T-helper 1 cell treated with Interleukin-12 subunit alpha and Interleukin-12 subunit beta and Interleukin-4 antibody, amounts not matched to agents 30 μg/mL and 1 μg/mL, for 36 hours (primary cell): Measurements from ENCODE around the gene LPP.

Experiments used
- H3K27ac Mint-ChIP-seq: one replicate; pipeline ENCODE4 v1.8.0; 2021; ENCODE audit warnings: mild to moderate bottlenecking, mixed read lengths
- H3K27me3 Mint-ChIP-seq: one replicate; pipeline ENCODE4 v1.8.0; 2021; ENCODE audit warnings: low read depth, mixed read lengths
- H3K36me3 Mint-ChIP-seq: one replicate; pipeline ENCODE4 v1.8.0; 2021; ENCODE audit warnings: low read depth, mixed read lengths
- H3K4me1 Mint-ChIP-seq: one replicate; pipeline ENCODE4 v1.8.0; 2021; ENCODE audit warnings: low read depth, mixed read lengths
- H3K4me3 Mint-ChIP-seq: one replicate; pipeline ENCODE4 v1.8.0; 2021; ENCODE audit warnings: mild to moderate bottlenecking, moderate library complexity, mixed read lengths
- H3K9me3 Mint-ChIP-seq: one replicate; pipeline ENCODE4 v1.8.0; 2021; ENCODE audit warnings: mixed read lengths

LPP gene

DNA sequence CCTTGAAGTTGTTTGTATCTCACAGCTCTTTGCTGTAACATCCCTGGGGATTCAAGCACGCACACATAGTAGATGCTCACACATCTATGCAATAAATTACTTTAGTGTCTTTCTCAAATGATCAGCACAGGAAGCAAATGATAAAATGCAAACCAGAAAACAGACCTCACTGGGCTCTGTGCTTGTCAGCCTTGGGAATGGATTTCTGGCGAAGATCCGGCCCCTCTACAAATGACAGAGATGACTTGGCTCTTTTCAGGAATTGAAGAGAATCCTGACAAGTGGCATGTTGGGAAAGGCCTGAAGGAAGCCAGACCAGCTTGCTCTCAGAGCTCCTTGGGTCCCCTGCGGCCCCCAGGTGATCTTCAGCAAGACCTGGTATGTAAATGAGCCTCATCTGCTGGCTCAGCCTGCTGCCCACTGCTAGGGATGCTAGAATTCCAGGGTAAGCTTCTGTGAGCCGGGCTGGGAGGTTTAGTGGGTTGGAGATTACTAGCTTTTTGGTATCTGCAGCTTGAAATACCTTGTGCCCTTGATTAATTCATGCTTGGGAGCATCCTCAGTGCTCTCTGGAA lies 54.1 kb downstream of the LPP start:
- Mint-ChIP-seq H3K36me3 (peaks cover 21% of the 10 kb centered on the region), H3K27ac (no peak overlapping the region), H3K4me3 (no peak overlapping the region), H3K27me3 (no peaks in the 10 kb centered on the region), H3K4me1 (peaks cover 14% of the 10 kb centered on the region), H3K9me3 (no peaks in the 10 kb centered on the region)

DNA sequence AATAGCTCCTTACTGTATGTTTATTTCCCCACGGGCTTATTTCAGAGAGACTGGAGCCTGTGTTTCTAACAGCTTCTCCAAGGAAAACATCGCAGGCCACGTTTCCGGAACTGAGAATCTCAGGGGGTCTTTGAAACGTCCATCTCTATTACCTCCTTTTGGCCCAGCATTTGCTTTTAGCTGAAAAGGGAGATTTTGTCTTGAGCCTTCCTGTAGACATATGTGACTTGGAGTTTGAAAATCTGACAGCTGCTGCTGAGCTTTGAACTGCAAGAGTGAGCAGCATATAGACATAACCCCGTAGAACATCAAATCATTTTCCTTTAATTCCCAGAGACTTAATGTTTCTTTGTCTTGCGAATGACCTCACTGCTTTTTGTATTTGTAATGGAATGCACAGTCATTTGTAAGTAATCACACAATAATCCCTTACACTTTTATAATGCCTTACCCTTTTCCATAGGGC lies 54.6 kb downstream of the LPP start:
- Mint-ChIP-seq H3K36me3 (peaks cover 22% of the 10 kb centered on the region), H3K27me3 (no peaks in the 10 kb centered on the region), H3K4me3 (no peak overlapping the region), H3K9me3 (no peaks in the 10 kb centered on the region), H3K4me1 (peaks cover 19% of the 10 kb centered on the region), H3K27ac (no peak overlapping the region)

DNA sequence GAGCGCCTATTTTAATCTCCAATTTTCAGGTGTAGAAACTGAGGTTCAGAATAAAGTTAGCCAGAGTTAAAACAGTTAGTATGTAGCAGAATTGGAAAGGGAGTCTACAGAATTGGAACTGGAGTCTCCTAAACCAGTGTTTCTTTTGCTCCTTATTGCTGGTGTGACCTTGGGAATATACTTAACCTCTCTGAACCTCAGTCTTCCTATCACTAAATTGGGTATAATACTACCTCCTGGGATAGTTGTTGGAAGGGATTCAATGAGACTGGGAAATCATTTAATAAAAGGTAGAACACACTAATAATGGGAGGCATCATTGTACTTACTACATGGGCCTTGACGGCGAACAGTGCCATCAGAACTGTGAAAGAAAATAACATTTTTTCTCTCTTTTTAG lies 55.1 kb downstream of the LPP start:
- no peak overlapping the region for H3K4me3 Mint-ChIP-seq
- peaks cover 24% of the 10 kb centered on the region for H3K36me3 Mint-ChIP-seq
- no peaks in the 10 kb centered on the region for H3K9me3 Mint-ChIP-seq
- H3K27ac Mint-ChIP-seq, result no peak overlapping the region
- H3K27me3 Mint-ChIP-seq, result no peaks in the 10 kb centered on the region
- H3K4me1 Mint-ChIP-seq, result peaks cover 19% of the 10 kb centered on the region

DNA sequence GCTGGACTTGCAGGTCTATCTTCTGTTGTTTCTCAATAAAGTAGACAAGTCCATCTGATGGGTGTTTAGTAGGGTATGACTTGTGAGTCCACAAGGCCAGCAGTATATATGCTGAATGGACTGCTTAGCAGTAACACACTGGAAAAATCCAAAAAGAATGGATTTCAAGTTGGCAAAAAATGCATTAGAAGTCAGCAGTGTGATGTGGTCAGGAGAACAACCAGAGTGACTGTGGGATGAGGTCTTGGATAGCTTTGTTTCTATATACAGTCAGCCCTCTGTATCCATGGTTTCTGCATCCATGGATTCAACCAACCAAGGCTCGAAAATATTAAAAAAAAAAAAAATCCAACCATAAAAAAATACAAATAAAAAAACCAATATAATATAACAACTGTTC lies 55.8 kb downstream of the LPP start:
- no peaks in the 10 kb centered on the region for H3K9me3 Mint-ChIP-seq
- no peak overlapping the region for H3K4me3 Mint-ChIP-seq
- no peak overlapping the region for H3K27ac Mint-ChIP-seq
- H3K36me3 Mint-ChIP-seq, result peaks cover 19% of the 10 kb centered on the region
- no peaks in the 10 kb centered on the region for H3K27me3 Mint-ChIP-seq
- H3K4me1 Mint-ChIP-seq, result peaks cover 14% of the 10 kb centered on the region

DNA sequence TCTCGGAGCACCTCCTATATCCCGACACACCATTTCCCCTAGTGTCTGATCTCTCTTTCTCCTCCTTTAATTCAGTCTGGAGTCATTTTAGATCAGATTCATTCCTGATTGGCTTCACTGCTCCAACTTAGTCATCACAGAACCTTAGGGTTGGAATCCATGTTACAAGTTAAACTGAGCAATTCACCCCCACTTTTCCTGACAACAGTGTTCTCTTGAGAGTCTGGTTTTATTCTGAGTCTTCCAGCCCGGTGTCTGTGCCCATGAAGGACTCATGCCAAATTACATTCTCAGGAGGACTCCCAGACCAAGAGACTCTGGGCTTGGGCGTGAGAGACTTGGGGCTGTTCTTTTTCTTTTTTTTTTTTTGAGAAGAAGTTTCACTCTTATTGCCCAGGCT lies 57.5 kb downstream of the LPP start:
- no peaks in the 10 kb centered on the region for H3K9me3 Mint-ChIP-seq
- peaks cover 10% of the 10 kb centered on the region for H3K4me1 Mint-ChIP-seq
- no peak overlapping the region for H3K27ac Mint-ChIP-seq
- H3K4me3 Mint-ChIP-seq, result no peak overlapping the region
- no peaks in the 10 kb centered on the region for H3K27me3 Mint-ChIP-seq
- peaks cover 17% of the 10 kb centered on the region for H3K36me3 Mint-ChIP-seq

DNA sequence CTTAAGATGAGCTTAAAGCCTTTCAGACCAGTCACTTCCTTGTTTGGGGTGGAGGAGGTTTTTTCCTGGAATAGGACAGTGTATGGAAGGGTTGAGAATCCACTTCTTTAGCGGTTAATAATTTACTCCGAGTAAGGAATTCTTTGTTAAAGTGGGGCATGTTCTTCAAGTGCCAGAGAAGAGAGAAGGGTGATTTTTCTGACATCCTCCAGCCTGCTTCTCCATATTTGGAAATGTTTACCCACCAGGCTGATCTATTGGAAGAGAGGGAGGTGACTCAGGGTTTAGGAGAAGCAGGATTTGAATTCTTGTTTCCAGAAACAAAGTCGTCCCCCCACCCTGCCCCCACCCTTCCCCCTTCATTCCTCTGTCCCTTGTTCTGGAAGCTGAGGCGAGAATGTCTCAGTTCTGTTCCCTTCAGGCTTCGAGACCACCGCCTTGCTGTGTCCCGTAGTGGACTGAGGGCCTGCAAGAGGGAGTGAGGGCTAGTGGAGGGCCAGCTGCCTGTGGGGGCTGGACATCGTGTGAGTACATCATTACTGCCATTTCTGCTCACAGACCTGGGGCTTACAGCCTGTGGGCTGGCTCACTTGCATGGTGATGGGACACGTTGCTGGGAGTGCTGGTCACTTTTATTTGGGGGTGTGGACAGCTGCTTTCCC lies 58.5 kb downstream of the LPP start:
- no peaks in the 10 kb centered on the region for H3K27me3 Mint-ChIP-seq
- H3K36me3 Mint-ChIP-seq, result peaks cover 15% of the 10 kb centered on the region
- H3K4me1 Mint-ChIP-seq, result peaks cover 20% of the 10 kb centered on the region
- no peak overlapping the region for H3K27ac Mint-ChIP-seq
- H3K9me3 Mint-ChIP-seq, result no peaks in the 10 kb centered on the region
- no peak overlapping the region for H3K4me3 Mint-ChIP-seq

DNA sequence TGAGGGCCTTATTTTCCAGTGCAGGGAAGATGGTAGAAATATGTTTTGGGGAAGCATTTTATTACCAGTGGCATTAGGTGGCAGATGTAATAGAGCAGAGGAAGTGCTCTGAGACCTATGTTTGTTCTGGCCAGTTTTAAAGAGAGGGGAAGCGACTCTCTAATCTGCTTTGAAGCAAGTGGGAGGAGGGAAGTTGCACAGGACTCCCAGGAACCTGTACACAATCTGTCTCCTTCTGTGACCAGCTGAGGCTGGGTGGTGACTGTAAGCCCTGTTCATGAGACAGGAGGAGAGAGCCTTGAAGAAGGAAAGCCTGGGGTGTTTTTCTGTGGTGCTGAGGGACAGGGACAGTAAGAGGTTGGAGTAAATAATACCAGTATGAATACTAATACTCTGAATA lies 60.5 kb downstream of the LPP start:
- peaks cover 11% of the 10 kb centered on the region for H3K36me3 Mint-ChIP-seq
- no peaks in the 10 kb centered on the region for H3K9me3 Mint-ChIP-seq
- H3K4me1 Mint-ChIP-seq, result peaks cover 22% of the 10 kb centered on the region
- no peak overlapping the region for H3K4me3 Mint-ChIP-seq
- H3K27me3 Mint-ChIP-seq, result no peaks in the 10 kb centered on the region
- no peak overlapping the region for H3K27ac Mint-ChIP-seq

DNA sequence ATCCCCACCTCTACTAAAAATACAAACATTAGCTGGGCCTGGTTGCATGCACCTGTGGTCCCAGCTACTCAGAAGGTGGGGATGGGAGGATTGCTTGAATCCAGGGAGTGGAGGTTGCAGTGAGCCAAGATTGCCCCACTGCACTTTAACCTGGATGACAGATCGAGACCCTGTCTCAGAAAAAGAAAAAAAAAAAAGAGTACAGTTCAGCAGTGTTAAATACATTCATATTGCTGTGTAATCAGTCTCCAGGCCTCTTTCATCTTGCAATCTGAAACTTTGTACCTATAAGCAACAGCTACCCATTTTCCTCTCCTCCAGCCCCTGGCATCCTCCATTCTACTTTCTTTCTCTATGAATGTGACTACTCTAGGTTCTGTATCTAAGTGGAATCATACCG lies 61.2 kb downstream of the LPP start:
- Mint-ChIP-seq H3K9me3 (no peaks in the 10 kb centered on the region), H3K27ac (no peak overlapping the region), H3K4me3 (no peak overlapping the region), H3K36me3 (peaks cover 9% of the 10 kb centered on the region), H3K27me3 (no peaks in the 10 kb centered on the region), H3K4me1 (peaks cover 24% of the 10 kb centered on the region)

DNA sequence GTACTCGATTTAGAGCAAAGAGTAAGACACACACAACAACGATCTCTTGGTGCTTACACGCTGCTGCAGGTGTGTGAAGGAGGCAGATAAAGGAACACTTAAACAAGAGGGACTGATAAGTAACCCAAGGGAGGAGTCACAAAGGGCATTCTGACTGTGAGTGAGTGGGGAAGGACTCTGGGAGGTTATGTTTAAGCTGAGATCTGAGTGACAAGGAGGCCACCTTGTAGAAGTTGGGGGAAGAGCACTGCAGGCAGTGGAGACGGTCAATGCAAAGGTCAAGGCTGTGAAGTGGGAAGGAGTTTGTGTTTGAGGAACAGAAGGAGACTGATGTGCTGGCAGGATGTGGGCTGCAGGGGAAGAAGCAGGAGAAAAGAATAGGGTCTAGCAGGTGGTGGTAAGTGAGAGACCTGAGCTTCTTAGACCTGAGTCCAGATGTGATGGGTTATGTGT lies 63.1 kb downstream of the LPP start:
- Mint-ChIP-seq H3K4me1 (peaks cover 24% of the 10 kb centered on the region), H3K27me3 (no peaks in the 10 kb centered on the region), H3K4me3 (no peak overlapping the region), H3K36me3 (peaks cover 11% of the 10 kb centered on the region), H3K9me3 (no peaks in the 10 kb centered on the region), H3K27ac (no peak overlapping the region)

DNA sequence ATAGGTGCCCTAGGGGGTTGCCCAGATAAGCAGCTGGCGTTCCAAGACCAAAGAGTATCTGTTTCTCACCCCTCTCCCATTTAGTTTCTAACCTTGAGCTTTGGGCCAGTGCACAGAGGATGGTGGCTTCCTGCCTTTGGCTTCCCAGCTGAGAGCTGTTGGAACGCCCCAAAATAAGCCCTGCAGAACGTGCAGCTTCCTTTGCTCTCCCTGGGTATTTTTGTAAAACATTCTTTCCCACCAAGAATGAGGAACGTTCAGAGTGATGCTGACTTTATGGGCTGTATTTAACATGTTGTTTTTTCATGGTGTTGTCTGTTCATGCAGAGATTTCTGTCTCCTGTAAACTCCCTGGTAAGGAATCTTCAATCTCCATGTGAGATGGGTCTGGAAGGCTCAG lies 63.8 kb downstream of the LPP start:
- Mint-ChIP-seq H3K9me3 (no peaks in the 10 kb centered on the region), H3K4me1 (peaks cover 27% of the 10 kb centered on the region), H3K36me3 (peaks cover 9% of the 10 kb centered on the region), H3K4me3 (no peak overlapping the region), H3K27ac (no peak overlapping the region), H3K27me3 (no peaks in the 10 kb centered on the region)

DNA sequence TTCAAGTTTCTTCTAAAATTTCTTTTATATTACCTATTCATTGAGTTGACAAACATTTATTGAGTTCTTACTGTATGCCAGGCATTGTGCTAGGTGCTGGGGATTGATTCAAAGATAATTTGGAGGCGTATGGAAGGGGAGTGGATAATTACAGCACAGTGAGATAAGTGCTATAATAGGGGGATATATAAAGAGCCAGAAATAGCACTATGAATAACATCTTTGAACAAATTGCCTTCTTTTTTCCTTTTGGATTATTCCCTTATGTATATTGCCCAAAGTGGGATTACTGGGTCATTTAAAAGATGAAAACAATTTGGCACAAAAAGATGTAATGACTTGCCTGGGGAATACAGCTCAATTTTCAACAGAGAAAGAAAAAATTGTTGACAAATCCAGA lies 64.6 kb downstream of the LPP start:
- H3K4me3 Mint-ChIP-seq, result no peak overlapping the region
- H3K9me3 Mint-ChIP-seq, result no peaks in the 10 kb centered on the region
- H3K27me3 Mint-ChIP-seq, result no peaks in the 10 kb centered on the region
- peaks cover 7% of the 10 kb centered on the region for H3K36me3 Mint-ChIP-seq
- H3K27ac Mint-ChIP-seq, result no peak overlapping the region
- H3K4me1 Mint-ChIP-seq, result peaks cover 20% of the 10 kb centered on the region

DNA sequence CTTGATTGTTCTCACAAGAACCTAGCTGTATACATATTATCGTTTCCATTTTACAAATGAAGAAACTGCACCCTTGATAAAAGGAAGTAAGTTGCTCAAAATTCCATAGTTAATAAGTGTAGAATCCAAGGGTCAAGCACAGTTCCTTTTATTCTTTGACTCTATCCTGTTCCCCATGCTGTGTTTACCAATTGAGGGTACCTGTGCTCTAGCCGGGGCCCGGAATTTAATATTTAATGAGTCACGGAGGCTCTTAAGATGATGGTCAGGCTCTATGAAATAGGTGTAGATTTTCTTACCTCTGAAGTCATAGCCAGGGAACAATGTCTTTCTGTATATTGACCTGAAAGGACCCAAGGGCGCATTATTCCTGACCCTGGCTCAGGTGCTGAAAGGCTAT lies 65.2 kb downstream of the LPP start:
- Mint-ChIP-seq H3K9me3 (no peaks in the 10 kb centered on the region), H3K4me1 (peaks cover 17% of the 10 kb centered on the region), H3K27ac (no peak overlapping the region), H3K27me3 (no peaks in the 10 kb centered on the region), H3K36me3 (peaks cover 3% of the 10 kb centered on the region), H3K4me3 (no peak overlapping the region)

DNA sequence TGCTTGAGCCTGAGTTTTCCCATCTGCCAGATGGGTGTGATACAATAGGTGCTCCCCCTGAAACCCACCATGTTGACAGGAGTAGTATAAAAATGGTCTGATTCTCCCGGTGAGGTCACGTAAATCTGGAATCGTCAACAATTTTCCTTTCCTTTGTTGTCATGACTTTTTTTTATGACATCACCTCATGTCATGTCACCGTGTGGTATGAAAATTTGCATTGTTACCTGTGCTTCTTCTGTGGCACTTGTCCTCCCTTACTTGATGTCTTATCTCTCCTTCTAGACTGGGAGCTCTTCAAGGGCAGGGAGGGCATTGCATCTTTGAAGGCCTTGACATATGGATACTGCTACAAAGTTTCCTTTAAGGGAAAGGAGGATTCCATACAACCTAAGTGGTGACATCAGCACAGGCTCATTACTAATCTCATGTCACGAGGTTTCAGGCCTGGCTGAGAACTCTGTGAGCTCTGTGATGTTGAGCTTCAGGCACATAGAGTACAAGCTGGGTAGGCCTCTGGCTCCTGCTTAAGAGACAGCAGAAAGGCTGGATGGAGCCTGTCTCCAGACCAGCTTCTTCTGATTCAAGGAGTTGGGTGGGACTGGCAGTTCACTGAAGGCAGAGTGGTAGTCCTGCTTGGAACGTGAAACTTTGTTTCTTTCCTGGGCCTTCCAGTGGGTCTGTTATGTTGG lies 66.3 kb downstream of the LPP start:
- Mint-ChIP-seq H3K36me3 (peaks cover 9% of the 10 kb centered on the region), H3K4me1 (peaks cover 17% of the 10 kb centered on the region), H3K9me3 (no peaks in the 10 kb centered on the region), H3K4me3 (no peak overlapping the region), H3K27ac (no peak overlapping the region), H3K27me3 (no peaks in the 10 kb centered on the region)

DNA sequence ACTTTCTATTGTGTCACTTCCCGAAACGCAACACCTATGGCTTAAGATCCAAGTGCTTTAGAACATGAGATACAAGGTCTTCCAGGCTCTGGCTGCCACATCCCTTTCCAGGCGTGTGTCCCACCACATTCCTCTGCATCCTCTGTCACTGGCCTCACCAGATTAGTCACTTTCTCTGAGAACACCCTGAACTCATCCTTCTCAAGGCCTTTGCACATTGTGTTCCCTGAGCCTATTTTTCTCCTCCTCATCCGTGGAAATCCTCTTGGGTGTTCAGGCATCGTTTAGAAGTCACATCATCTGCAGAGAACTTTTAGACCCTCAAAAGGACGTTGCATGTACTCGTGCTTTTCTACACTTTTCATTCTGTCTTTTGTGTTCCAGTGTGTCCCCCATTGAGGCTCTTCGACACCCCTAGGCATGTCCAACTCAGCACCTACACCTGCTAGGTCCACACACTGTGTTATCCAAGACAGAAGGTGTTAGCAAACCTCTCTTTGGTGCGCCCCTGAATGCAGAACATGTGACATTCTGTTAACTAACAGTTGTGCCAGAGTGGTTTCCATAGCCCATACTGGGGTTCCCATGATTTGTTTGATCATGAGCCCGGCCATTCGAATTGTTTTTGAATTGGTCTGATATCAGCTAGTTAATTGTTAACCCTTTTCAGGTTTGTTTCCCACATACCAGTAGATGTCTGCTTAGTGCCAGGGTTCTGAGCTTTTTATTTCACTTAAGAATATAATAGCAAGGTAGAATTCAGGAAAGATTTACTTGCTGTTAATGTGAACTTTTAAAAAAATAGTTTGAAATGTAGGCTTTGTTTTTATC lies 67.2 kb downstream of the LPP start:
- Mint-ChIP-seq H3K27ac (no peak overlapping the region), H3K4me1 (peaks cover 17% of the 10 kb centered on the region), H3K4me3 (no peak overlapping the region), H3K9me3 (no peaks in the 10 kb centered on the region), H3K27me3 (no peaks in the 10 kb centered on the region), H3K36me3 (peaks cover 9% of the 10 kb centered on the region)
